ENCODE measurements around the gene SCN2A. TPM values are rescaled to one million over a fixed set of nuclear protein-coding genes. Genes with fewer than 3 reads are reported as not detected.

Gene SCN2A
- total RNA-seq (2014; rRNA removed; shearing (Covaris generic)), result 0.10 and 0.64 TPM in 2 replicates

DNA sequence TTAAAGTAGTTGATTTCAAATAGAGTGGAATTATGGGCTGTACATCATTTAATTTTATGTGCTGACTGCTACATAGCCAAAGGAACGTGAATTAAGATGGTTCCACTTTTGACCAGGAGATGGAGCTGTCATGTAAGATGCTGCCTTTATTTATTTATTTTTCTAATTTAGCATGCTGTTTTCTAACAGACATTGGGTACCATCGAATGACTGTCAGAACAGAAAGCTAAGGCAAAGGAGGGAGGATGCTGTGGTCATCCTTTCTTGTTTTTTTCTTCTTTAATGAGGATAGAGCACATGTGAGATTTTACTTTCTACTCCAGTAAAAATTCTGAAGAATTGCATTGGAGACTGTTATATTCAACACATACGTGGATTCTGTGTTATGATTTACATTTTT is at the start of gene SCN2A:
SCN2A (plus strand) TSS at position 185 of the 400 bp plus-strand sequence. CDS start 56,410 bp downstream, outside the sequence.
- DNase-seq (ENCODE audit: low spot score), result peak; percentile 58

DNA sequence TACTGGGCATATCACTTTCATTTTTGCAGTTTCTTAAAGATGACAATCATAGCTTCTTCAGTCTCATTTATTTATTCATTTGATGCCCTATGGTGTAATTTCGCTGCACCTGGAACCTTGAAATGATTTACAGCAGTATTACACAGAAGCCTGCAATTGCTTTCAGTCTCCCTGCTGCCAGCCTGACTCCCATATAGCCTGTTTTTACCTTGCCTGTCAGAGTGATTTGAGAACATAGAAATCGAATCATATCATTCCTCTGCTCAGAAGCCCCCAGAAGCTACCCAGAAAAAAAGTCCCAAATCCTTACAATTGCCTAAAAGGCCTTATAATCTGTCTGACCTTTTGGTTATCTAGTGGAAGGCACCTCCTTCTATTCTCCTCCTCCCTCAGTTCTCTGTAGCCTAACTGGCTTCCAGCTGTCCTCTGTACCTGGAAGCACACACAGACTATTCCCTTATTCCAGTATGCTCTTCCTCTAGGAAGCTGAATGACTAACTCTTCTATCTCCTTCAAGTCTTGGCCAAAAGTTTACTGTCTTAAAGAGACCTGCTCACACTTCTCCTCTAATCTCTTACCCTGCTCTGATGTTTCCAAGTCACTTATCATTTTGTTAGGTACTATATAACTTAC is 48.0 kb upstream of the SCN2A start:
- DNase-seq (ENCODE audit: low spot score), result no peak

- DNase-seq (ENCODE audit: low spot score), result no peak
Measured at GRCh38 chr2:165192729-165193128, 46.5 kb upstream of the SCN2A start.

DNA sequence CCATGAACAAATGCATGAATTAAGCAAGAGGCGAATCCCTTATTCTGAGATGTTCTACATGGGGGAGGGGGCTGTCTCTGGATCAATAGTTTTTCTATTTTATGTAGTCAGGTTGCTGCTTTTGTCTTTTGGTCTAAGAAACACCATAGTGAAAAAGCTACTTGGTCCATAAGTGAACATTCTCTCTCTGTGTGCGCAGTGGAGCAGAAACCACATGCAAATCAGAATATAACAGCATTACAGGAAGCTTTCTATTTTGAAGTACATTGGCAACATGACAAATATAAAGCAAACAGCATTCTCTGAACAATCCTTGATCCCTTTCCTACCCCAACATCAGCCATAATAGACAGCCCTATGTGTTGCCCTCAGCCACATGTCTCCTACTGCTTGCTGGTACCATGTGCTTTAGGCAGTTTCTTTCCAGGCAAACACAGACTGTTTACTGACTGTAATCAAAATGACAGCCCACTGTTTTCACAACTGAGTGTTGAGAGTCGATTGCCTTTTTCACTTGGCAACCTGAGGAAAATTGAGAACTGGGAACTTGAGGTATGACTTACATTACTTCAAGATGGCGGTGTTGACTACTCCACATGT is 45.9 kb upstream of the SCN2A start:
- DNase-seq (ENCODE audit: low spot score), result no peak

DNA sequence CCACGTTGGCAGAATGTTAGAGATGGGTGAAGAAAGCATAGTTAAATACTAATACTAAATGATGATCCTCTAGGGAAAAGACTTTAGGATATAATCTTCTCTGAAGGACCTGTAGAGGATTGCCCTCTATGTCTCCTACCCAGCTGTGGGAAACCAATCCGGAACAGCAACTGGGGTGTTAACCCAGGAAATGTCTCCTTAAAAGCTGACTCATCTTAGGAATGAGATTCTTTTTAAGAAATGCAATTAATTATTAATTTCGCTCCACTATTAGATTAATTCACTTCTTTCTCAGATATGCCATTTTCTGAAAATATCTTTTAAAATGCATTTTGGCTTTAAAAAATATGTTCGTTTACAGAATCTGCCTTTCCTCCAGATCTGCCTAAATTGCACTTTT is 42.8 kb upstream of the SCN2A start:
- no peak for DNase-seq (ENCODE audit: low spot score)

- no peak for DNase-seq (ENCODE audit: low spot score)
Measured at GRCh38 chr2:165197346-165197745, 41.9 kb upstream of the SCN2A start.

DNA sequence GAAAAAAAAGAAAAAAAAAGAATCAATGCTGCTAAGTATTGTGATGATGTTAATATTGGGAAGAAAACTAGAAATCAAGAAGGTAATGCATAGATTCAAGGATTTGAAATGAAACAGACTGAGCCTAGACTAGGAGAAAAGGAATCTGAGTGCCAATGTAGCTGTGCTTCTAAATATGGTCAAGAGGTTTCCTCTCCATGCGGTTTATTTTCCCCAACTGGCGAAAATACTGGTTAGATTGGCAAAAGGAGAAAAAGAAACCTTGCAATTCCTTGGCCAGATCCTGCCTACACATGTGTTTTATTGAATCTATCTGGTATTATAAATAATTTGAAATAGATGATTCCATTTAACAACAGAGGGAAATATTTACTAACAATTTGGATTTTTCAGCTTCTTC is 41.0 kb upstream of the SCN2A start:
- DNase-seq (ENCODE audit: low spot score), result no peak

GRCh38 chr2:165202239-165202638 is 37.0 kb upstream of the SCN2A start:
- no peak for DNase-seq (ENCODE audit: low spot score)

DNA sequence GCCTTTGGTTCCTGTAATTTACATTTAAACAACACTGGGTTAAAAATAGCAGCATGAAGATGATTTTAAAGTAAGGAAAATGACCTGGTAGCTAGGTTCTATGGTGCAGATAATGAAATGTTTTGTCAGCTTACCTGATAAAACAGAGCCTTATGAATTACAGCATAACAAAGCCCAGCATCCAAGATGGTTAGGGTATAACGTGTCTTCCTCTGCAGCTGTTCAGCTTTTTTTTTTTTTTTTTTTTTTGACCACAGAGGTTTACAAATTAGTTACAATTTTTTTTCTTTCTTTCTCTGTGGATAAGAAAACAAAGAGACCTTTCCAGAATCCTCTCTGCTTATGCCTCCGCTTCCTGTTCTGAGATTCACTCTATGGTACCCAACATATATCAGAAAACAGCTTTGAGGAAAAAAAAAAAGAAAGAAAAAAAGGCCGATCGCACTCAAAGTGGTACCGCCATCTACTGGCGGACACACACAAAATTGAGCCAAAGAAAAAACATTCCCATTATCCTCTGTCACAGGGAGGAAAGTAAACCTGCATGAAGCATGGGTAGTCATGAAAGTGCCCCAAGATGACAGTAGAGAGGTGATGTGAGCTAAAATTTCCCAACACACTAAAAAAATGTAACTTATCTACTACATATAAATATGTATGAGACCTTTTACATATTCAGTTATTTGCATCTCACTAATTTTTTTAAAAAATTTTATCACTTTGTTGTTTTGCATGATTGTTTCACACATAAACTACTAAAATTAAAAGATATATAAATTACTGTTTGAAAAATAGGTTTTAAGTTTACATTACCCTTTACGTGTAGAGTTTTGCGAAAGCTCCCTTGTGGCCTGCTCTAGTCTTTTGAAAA is 35.3 kb upstream of the SCN2A start, which contains the start of gene SCN3A:
SCN3A (minus strand) TSS at position 362 of the 871 bp plus-strand sequence. CDS start 27,656 bp downstream, outside the sequence.
- peak; percentile 53 for DNase-seq (ENCODE audit: low spot score)

DNA sequence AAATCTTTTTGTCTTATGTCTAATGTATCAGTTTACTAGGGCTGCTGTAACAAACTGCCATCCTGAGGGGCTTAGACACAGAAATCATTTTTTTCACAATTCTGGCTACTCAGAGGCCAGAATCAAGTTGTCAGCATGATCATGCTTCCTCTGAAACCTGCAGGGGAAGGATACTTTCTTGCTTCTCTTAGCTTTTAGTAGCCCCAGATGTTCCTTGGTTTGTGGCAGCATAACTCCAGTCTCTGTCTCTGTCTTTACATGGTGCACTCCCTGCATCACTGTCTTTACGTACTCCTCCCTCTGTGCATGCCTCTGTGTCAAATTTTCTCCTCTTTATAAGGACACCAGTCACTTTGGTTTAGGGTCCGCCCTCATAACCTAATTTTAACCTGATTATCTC is 33.3 kb upstream of the SCN2A start:
- no peak for DNase-seq (ENCODE audit: low spot score)

DNA sequence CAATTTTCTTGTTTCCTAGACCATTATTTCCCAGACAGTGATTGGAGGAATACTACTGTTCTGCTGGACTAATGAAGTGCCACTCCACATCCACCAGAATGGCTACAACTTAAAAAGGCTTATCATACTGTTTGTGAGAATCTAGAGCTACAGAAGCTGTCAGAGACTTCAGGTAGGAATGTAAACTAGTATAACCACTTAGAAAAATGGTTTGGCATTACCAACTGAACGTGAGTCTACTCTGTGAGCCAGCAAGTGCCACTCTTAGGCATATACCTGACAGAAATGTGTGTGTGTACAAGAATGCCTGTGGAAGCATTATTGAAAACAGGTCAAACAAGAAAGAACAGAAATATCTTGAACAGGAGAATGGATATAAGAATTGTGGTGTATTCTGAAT is 31.1 kb upstream of the SCN2A start:
- no peak for DNase-seq (ENCODE audit: low spot score)

DNA sequence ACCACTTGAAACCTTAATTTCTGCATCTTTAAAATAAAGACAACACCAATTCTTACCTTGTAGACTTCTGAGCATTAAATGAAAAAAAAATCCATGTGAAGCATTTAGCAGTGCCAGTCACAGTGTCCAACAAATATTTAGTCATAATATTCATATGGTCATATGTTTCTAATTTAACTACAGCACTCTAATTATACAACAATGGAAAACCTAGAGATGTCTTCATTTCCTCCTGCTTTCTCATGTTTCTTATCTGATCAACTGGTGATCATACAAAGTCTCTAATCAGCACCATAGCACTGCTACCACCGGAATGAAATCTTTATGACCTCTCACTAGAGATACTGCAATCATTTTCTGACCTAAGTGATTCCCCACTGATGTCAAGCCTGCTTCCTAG is 25.1 kb upstream of the SCN2A start:
- DNase-seq (ENCODE audit: low spot score), result no peak

- no peak for DNase-seq (ENCODE audit: low spot score)
Measured at GRCh38 chr2:165219481-165219880, 19.7 kb upstream of the SCN2A start.

DNA sequence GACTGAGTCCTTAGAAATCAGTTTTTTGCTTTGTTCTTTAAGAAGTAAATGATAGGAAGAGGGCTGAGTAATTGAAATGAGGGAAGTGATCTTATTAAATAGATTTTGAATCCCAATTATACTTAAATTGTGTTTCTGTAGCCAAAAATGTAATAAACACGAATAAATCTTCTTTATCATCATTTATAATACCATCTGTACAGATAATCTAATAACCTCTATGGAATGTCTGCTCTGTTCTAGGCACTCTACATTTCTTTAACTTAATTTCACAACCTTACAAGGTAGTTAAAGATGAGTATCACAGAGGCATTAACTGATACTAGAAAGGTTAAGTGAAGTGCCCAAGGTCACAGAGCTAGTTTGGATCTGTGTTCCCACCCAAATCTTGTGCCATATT is 14.3 kb upstream of the SCN2A start:
- no peak for DNase-seq (ENCODE audit: low spot score)

GRCh38 chr2:165227571-165227970 is 11.6 kb upstream of the SCN2A start:
- DNase-seq (ENCODE audit: low spot score), result no peak

DNA sequence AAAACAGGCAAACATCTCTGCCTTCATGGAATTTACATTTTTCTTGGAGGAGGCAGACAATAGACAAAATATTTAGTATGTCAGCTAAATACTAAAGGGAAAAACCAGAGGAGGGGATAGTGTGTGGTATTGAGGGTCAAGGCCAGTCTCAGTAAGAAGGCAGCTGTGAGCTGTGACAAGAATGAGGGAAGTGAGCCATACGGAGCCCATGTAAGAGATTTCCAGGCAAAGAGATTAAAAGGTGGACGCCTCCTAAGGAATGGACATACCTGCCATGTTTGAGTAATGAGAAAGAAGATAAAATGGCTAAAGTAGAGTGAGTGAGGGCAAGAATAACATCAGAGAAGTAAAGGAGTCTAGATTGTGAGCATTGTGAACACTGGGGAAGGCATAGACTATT is 2.2 kb upstream of the SCN2A start:
- DNase-seq (ENCODE audit: low spot score), result no peak

DNA sequence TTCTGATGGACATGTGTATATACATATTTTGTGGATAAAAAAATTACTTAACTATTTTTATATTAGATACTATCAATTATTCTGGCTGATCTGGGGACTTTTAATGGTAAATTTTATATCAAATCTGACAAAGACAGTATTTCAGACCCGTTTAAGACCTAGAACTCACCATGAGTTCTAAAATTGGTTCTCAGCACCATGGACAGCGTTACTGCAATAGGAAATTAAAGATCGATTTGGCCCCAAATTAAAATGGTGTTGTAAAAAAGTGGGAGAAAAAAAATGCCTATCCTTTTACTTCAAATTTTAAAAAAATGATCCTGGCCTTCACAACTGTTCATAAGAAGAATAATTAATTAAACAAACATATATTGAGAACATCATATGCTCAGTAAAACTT is 919 bp upstream of the SCN2A start:
- DNase-seq (ENCODE audit: low spot score), result no peak

GRCh38 chr2:165239856-165240515 is 772 bp downstream of the SCN2A start:
- no peak for DNase-seq (ENCODE audit: low spot score)

GRCh38 chr2:165240916-165241315 is 1.7 kb downstream of the SCN2A start:
- DNase-seq (ENCODE audit: low spot score), result no peak

DNA sequence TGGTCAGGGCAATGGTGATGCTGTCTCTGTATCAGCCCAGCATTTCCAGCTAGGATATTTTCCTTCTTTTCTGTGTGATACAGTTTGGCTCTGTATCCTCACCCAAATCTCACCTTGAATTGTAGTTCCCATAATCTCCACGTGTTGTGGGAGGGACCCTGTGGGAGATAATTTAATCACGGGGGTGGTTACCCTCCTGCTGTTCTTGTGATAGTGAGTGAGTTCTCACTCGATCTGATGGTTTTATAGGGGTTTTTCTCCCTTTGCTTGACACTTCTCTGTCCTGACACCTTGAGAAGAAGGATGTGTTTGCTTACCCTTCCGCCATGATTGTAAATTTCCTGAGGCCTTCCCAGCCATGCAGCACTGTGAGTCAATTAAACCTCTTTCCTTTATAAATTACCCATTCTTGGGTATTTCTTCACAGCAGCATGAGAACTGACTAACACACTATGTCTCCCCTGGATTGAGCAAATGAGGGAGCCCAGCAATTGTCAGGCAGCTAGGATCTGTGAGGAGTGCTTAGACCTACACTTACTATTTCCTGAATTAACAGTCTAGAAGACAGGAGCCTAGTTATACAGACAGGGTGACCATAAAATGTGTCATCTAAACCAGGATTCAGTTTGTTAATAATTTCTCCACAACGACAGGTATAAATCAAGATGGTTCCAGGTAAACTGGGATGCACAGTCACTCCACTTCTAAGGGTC is 6.0 kb downstream of the SCN2A start:
- DNase-seq (ENCODE audit: low spot score), result no peak

GRCh38 chr2:165248238-165248637 is 9.0 kb downstream of the SCN2A start:
- no peak for DNase-seq (ENCODE audit: low spot score)

DNA sequence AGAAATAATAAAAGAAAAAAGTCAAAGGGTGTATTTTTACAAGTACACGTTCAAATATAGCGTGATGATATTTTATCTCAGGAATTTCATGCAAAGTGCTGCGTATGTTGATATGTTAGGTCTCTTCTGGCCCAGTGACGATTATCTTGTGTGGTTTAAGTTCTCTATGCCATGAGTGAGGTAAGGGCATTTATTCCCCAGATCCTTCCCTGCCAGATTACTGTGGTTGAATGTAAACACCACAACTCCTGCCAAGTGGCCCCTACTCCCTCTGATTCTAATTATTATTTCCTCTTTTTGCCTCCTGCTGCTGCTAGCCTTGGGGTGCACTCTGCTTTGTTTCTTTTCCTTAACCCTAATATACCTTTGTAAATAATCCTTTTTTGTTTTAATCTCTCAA is 12.2 kb downstream of the SCN2A start:
- peak; percentile 81 for DNase-seq (ENCODE audit: low spot score)

Data from H4 (cell line).